ENCODE results near the gene MTRF1. TPM values are rescaled to one million over a fixed set of nuclear protein-coding genes. Genes with fewer than 3 reads are reported as not detected.

MTRF1 gene
- total RNA-seq, 1 donor from 2014 or later = 17.2 TPM

- H3K4me3 Mint-ChIP-seq = no peak overlapping the region
- H3K9me3 Mint-ChIP-seq = no peaks in the 10 kb centered on the region
- TF ChIP-seq, protein P1, sequence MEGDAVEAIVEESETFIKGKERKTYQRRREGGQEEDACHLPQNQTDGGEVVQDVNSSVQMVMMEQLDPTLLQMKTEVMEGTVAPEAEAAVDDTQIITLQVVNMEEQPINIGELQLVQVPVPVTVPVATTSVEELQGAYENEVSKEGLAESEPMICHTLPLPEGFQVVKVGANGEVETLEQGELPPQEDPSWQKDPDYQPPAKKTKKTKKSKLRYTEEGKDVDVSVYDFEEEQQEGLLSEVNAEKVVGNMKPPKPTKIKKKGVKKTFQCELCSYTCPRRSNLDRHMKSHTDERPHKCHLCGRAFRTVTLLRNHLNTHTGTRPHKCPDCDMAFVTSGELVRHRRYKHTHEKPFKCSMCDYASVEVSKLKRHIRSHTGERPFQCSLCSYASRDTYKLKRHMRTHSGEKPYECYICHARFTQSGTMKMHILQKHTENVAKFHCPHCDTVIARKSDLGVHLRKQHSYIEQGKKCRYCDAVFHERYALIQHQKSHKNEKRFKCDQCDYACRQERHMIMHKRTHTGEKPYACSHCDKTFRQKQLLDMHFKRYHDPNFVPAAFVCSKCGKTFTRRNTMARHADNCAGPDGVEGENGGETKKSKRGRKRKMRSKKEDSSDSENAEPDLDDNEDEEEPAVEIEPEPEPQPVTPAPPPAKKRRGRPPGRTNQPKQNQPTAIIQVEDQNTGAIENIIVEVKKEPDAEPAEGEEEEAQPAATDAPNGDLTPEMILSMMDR (IDR thresholded peaks at IDR 0.05; ENCODE audit: unreplicated experiment) = no peak
- no peaks in the 10 kb centered on the region for H3K27me3 Mint-ChIP-seq (ENCODE audit: low read depth)
- no peak overlapping the region for H3K27ac Mint-ChIP-seq
- peaks cover 3% of the 10 kb centered on the region for H3K4me1 Mint-ChIP-seq
- H3K36me3 Mint-ChIP-seq = peaks cover 14% of the 10 kb centered on the region
- no peak for DNase-seq (ENCODE audit: low spot score in 2 of 2, unreplicated experiment in 2 of 2)
Observed at GRCh38 chr13:41244556-41244955, 18.8 kb downstream of the MTRF1 start.

- Mint-ChIP-seq H3K9me3 (no peaks in the 10 kb centered on the region), H3K4me1 (peaks cover 3% of the 10 kb centered on the region), H3K27me3 (ENCODE audit: low read depth) (no peaks in the 10 kb centered on the region), H3K4me3 (no peak overlapping the region), H3K36me3 (peaks cover 16% of the 10 kb centered on the region), H3K27ac (no peak overlapping the region)
- DNase-seq (ENCODE audit: low spot score in 2 of 2, unreplicated experiment in 2 of 2) = no peak
- TF ChIP-seq, protein P1 (IDR thresholded peaks at IDR 0.05; ENCODE audit: unreplicated experiment) = no peak
Observed at GRCh38 chr13:41241626-41242025, 21.8 kb downstream of the MTRF1 start.

- H3K36me3 Mint-ChIP-seq = peaks cover 44% of the 10 kb centered on the region
- no peaks in the 10 kb centered on the region for H3K4me1 Mint-ChIP-seq
- no peaks in the 10 kb centered on the region for H3K9me3 Mint-ChIP-seq
- no peak overlapping the region for H3K4me3 Mint-ChIP-seq
- H3K27ac Mint-ChIP-seq = no peak overlapping the region
- no peaks in the 10 kb centered on the region for H3K27me3 Mint-ChIP-seq (ENCODE audit: low read depth)
- TF ChIP-seq, protein P1 (IDR thresholded peaks at IDR 0.05; ENCODE audit: unreplicated experiment) = no peak
- no peak for DNase-seq (ENCODE audit: low spot score in 2 of 2, unreplicated experiment in 2 of 2)
Observed at GRCh38 chr13:41236369-41236768, 27.0 kb downstream of the MTRF1 start.

GRCh38 chr13:41232578-41233480, 30.5 kb downstream of the MTRF1 start:
- no peak overlapping the region for H3K4me3 Mint-ChIP-seq
- TF ChIP-seq, protein P1 (IDR thresholded peaks at IDR 0.05; ENCODE audit: unreplicated experiment) = no peak
- H3K9me3 Mint-ChIP-seq = no peaks in the 10 kb centered on the region
- no peak overlapping the region for H3K27ac Mint-ChIP-seq
- no peaks in the 10 kb centered on the region for H3K4me1 Mint-ChIP-seq
- no peak for DNase-seq (ENCODE audit: low spot score in 2 of 2, unreplicated experiment in 2 of 2)
- H3K27me3 Mint-ChIP-seq (ENCODE audit: low read depth) = no peaks in the 10 kb centered on the region
- peaks cover 39% of the 10 kb centered on the region for H3K36me3 Mint-ChIP-seq

GRCh38 chr13:41231786-41232185, 31.6 kb downstream of the MTRF1 start:
- no peaks in the 10 kb centered on the region for H3K9me3 Mint-ChIP-seq
- TF ChIP-seq, protein P1 (IDR thresholded peaks at IDR 0.05; ENCODE audit: unreplicated experiment) = no peak
- no peak overlapping the region for H3K27ac Mint-ChIP-seq
- no peak overlapping the region for H3K4me3 Mint-ChIP-seq
- no peaks in the 10 kb centered on the region for H3K27me3 Mint-ChIP-seq (ENCODE audit: low read depth)
- DNase-seq (ENCODE audit: low spot score in 2 of 2, unreplicated experiment in 2 of 2) = no peak
- H3K4me1 Mint-ChIP-seq = no peaks in the 10 kb centered on the region
- H3K36me3 Mint-ChIP-seq = peaks cover 39% of the 10 kb centered on the region
